NCI-H1105 (cell line): ENCODE measurements around the gene MRGPRE.

ENCODE experiments used
- DNase-seq: peaks from one replicate; lab custom pipeline; 2025; lab: John Stamatoyannopoulos, UW

MRGPRE gene

DNA sequence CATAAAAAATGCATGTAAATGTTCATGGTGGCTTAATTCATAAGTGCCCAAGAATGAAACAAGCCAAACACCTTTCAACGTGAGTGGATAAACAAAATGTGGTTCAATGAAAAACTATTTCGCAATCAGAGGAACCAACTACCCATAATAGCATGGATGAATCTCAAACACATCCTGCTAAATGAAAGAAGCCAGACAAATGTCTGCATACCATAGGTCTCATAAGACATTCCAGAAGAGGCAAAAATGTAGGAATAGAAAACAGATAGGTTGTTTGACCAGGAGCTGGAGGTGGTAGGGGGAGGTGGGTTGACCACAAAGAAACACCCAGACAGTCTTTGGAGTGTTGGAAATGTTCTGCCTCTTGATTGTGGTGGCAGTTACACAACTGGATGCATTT lies 53.9 kb downstream of the MRGPRE start:
- DNase-seq = no peak

DNA sequence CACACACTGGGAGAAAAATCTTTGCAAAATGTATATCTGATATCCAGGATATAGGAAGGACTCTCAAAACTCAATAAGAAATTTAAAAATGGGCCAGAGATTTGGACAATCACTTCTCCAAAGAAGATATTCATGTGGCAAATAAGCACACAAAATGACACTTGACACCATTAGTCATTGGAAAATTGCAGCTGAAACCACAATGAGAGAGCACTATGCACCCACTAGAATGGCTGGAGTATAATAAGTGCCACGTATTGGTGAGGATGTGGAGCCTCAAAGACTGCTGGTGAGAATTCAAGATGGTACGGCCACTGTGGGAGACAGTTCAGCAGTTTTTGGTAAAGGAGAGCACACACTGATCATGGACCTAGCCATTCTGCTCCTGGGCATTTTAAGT lies 54.3 kb downstream of the MRGPRE start:
- DNase-seq = no peak
